SU-DHL-6 (cell line): Measurements from ENCODE around the gene LEFTY1.

Source experiments
- H2AFZ ChIP-seq: fragments of 200-600 bp; sonication (generic); 2 replicates; pipeline ENCODE4 v1.6.1; 2014; ENCODE audit warnings: low read depth, mild to moderate bottlenecking, moderate library complexity, mixed read lengths, antibody characterized with exemption, low read length; ENCODE audit not compliant: severe bottlenecking
- H3F3A ChIP-seq: fragments of 200-600 bp; shearing (Covaris generic); 2 replicates; pipeline ENCODE4 v1.6.0; 2016; ENCODE audit warnings: antibody characterized with exemption, mild to moderate bottlenecking; ENCODE audit not compliant: insufficient read depth
- H3K27ac ChIP-seq: fragments of 200-600 bp; sonication (generic); 2 replicates; pipeline ENCODE4 v1.5.1; 2016; ENCODE audit warnings: low read depth, mild to moderate bottlenecking, low read length, moderate library complexity, mixed read lengths
- H3K27me3 ChIP-seq: fragments of 200-600 bp; sonication (generic), shearing (Covaris generic); 2 replicates; pipeline ENCODE4 v1.6.0; 2014; ENCODE audit warnings: mild to moderate bottlenecking, low read length
- H3K36me3 ChIP-seq: fragments of 200-600 bp; sonication (generic); 2 replicates; pipeline ENCODE4 v1.6.1; 2014; ENCODE audit warnings: mild to moderate bottlenecking, low read length, mixed read lengths
- H3K4me2 ChIP-seq: fragments of 300-600, 200-600 bp; shearing (Covaris generic), sonication (generic); 2 replicates; pipeline ENCODE4 v1.6.0; 2014; ENCODE audit warnings: low read length, low read depth, mild to moderate bottlenecking; ENCODE audit not compliant: poor library complexity, severe bottlenecking
- H3K4me3 ChIP-seq: fragments of 200-600 bp; sonication (generic); 2 replicates; pipeline ENCODE4 v1.5.1; 2014; ENCODE audit warnings: antibody characterized with exemption, low read length, mild to moderate bottlenecking, mixed read lengths; ENCODE audit not compliant: insufficient read depth, poor library complexity, severe bottlenecking
- H3K79me2 ChIP-seq: fragments of 200-600 bp; sonication (generic); 2 replicates; pipeline ENCODE4 v1.6.1; 2014; ENCODE audit warnings: mild to moderate bottlenecking, low read length, moderate library complexity; ENCODE audit not compliant: insufficient read depth
- H3K9ac ChIP-seq: fragments of 200-600 bp; sonication (generic); 2 replicates; pipeline ENCODE4 v1.7.0; 2014; ENCODE audit warnings: mild to moderate bottlenecking, low read length
- H3K9me2 ChIP-seq: fragments of 200-600 bp; sonication (generic); replicated peaks from 2 replicates; pipeline ENCODE4 v1.6.1; 2014; ENCODE audit warnings: low read length; ENCODE audit not compliant: insufficient read depth
- H3K9me3 ChIP-seq: fragments of 200-600 bp; sonication (generic); 2 replicates; pipeline ENCODE4 v1.6.1; 2014; ENCODE audit warnings: low read length, mixed read lengths; ENCODE audit not compliant: insufficient read depth
- H4K20me1 ChIP-seq: fragments of 200-600 bp; sonication (generic); 2 replicates; pipeline ENCODE4 v1.6.1; 2014; ENCODE audit warnings: low read depth, mild to moderate bottlenecking, antibody characterized with exemption, low read length, moderate library complexity, mixed read lengths
- EZH2phosphoT487 ChIP-seq: fragments of 200-600 bp; sonication (generic), shearing (Covaris generic); conservative IDR thresholded peaks from 2 replicates; pipeline ENCODE4 v1.6.1; 2018; ENCODE audit warnings: mild to moderate bottlenecking, antibody characterized with exemption, low read length, moderate library complexity, mixed read lengths
- TF ChIP-seq, protein P1 (sequence below): fragments of 200-600 bp; sonication (generic); IDR thresholded peaks from one replicate; pipeline ENCODE4 v1.5.1; 2017; ENCODE audit warnings: antibody characterized with exemption, mild to moderate bottlenecking, low read length, moderate library complexity; ENCODE audit not compliant: insufficient read depth, poor library complexity, severe bottlenecking

The LEFTY1 gene

GRCh38 chr1:225878282-225878681 lies 10.7 kb downstream of the LEFTY1 start:
- no peak overlapping the region for H3K4me3 ChIP-seq

DNA sequence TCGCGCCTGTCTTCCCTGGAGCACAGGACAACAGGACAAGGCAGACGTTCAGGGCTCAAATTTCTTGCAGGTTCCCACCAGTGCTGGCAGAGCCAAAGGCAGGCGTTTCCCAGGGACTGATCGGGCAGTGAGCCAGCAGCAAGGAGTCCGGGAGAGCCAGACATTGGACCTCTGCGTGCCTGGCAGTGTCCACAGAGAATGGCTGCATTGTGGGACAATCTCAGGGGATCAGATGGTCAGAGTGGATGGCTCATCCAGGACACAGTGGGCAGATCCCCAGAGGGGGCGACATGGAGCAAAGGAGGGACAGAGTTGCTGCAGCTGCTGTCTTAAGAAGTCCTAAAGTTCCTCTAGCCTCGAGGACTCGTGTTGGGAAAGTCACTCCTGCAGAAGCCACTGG lies 11.4 kb downstream of the LEFTY1 start:
- H3K4me3 ChIP-seq: no peak overlapping the region
- H2AFZ ChIP-seq: no peak overlapping the region
- no peaks in the 10 kb centered on the region for H4K20me1 ChIP-seq
- H3K4me2 ChIP-seq: no peak overlapping the region
- no peaks in the 10 kb centered on the region for H3K9me3 ChIP-seq
- no peaks in the 10 kb centered on the region for H3K79me2 ChIP-seq
- H3K36me3 ChIP-seq: no peaks in the 10 kb centered on the region
- no peak overlapping the region for H3K9ac ChIP-seq
- H3K9me2 ChIP-seq: no peaks in the 10 kb centered on the region
- no peaks in the 10 kb centered on the region for H3K27me3 ChIP-seq
- no peak overlapping the region for H3K27ac ChIP-seq
- H3F3A ChIP-seq: no peaks in the 10 kb centered on the region
- TF ChIP-seq, protein P1, sequence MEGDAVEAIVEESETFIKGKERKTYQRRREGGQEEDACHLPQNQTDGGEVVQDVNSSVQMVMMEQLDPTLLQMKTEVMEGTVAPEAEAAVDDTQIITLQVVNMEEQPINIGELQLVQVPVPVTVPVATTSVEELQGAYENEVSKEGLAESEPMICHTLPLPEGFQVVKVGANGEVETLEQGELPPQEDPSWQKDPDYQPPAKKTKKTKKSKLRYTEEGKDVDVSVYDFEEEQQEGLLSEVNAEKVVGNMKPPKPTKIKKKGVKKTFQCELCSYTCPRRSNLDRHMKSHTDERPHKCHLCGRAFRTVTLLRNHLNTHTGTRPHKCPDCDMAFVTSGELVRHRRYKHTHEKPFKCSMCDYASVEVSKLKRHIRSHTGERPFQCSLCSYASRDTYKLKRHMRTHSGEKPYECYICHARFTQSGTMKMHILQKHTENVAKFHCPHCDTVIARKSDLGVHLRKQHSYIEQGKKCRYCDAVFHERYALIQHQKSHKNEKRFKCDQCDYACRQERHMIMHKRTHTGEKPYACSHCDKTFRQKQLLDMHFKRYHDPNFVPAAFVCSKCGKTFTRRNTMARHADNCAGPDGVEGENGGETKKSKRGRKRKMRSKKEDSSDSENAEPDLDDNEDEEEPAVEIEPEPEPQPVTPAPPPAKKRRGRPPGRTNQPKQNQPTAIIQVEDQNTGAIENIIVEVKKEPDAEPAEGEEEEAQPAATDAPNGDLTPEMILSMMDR: peak; percentile 33
- no peak for TF ChIP-seq EZH2phosphoT487

More at GRCh38 chr1:225878282-225878681, 10.7 kb downstream of the LEFTY1 start:
- Histone ChIP-seq H3K27ac (no peak overlapping the region), H3K79me2 (no peaks in the 10 kb centered on the region), H4K20me1 (no peaks in the 10 kb centered on the region), H3K9me3 (no peaks in the 10 kb centered on the region), H3K27me3 (no peaks in the 10 kb centered on the region), H2AFZ (no peak overlapping the region), H3K9me2 (no peaks in the 10 kb centered on the region), H3F3A (no peaks in the 10 kb centered on the region), H3K4me2 (no peak overlapping the region), H3K36me3 (no peaks in the 10 kb centered on the region), H3K9ac (no peak overlapping the region)
- TF ChIP-seq, protein P1: no peak
- no peak for TF ChIP-seq EZH2phosphoT487

GRCh38 chr1:225876900-225877510 lies 11.9 kb downstream of the LEFTY1 start:
- Histone ChIP-seq H3K9me2 (no peaks in the 10 kb centered on the region), H3K27ac (no peak overlapping the region), H3K4me2 (no peak overlapping the region), H3K27me3 (no peaks in the 10 kb centered on the region), H3K9me3 (no peaks in the 10 kb centered on the region), H3K36me3 (no peaks in the 10 kb centered on the region), H3K9ac (no peak overlapping the region), H4K20me1 (no peaks in the 10 kb centered on the region), H2AFZ (no peak overlapping the region), H3K79me2 (no peaks in the 10 kb centered on the region), H3K4me3 (no peak overlapping the region), H3F3A (no peaks in the 10 kb centered on the region)
- no peak for TF ChIP-seq EZH2phosphoT487
- TF ChIP-seq, protein P1: no peak
